ENCODE measurements around the gene SNCAIP.

DNA sequence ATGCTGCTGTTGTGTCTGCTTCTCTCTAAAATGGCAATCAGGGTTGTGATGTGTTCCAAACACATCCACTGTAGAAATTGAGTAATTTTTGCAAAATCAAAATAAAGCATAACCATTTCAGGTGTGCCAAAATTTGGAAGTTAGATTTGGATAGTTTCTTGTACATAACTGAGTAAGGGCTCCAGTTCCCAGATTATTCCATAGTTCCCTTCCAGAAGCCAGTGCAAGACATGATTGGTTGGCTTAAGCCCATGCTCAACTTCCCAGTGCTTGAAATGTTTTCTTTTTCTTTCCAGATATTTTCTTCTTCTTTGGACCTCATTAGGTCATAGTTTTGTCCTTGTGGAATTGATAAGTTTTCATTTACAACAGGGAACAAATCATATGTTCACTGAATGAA lies 64.2 kb downstream of the SNCAIP start:
- TF ChIP-seq, protein P1, sequence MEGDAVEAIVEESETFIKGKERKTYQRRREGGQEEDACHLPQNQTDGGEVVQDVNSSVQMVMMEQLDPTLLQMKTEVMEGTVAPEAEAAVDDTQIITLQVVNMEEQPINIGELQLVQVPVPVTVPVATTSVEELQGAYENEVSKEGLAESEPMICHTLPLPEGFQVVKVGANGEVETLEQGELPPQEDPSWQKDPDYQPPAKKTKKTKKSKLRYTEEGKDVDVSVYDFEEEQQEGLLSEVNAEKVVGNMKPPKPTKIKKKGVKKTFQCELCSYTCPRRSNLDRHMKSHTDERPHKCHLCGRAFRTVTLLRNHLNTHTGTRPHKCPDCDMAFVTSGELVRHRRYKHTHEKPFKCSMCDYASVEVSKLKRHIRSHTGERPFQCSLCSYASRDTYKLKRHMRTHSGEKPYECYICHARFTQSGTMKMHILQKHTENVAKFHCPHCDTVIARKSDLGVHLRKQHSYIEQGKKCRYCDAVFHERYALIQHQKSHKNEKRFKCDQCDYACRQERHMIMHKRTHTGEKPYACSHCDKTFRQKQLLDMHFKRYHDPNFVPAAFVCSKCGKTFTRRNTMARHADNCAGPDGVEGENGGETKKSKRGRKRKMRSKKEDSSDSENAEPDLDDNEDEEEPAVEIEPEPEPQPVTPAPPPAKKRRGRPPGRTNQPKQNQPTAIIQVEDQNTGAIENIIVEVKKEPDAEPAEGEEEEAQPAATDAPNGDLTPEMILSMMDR (IDR thresholded peaks at IDR 0.05): no peak
- TF ChIP-seq TCF7L2 (IDR thresholded peaks at IDR 0.05; ENCODE audit: low read depth, low read length) (no peak), POLR2AphosphoS5 (IDR thresholded peaks at IDR 0.05; ENCODE audit: low read depth, low read length) (no peak)
